Measurements from ENCODE around the gene PRKCE. TPM values are rescaled to one million over a fixed set of nuclear protein-coding genes. Genes with fewer than 3 reads are reported as not detected.

Gene PRKCE
- polyA plus RNA-seq, 3 donors, result 1.3 to 7.7 (median 2.3) TPM

- Histone ChIP-seq H3K27me3 (ENCODE audit: control insufficient read depth in 2 of 2, insufficient read depth in 2 of 2, low read length in 2 of 2) (peaks cover 0 to 4% of the 10 kb centered on the region in 2 donors), H3K4me2 (replicated peaks; ENCODE audit: extremely low read depth, low read length, poor library complexity, severe bottlenecking) (no peak overlapping the region), H3K36me3 (replicated peaks in 1 of 2; ENCODE audit: control insufficient read depth in 1 of 2, insufficient read depth in 2 of 2, low read length in 2 of 2) (no peaks in the 10 kb centered on the region), H3K4me1 (ENCODE audit: control insufficient read depth in 1 of 2, insufficient read depth in 2 of 2, low read length in 2 of 2) (peaks cover 28 to 30% of the 10 kb centered on the region in 2 donors), H3K4me3 (replicated peaks in 1 of 3; ENCODE audit: low read depth in 2 of 3, low read length in 3 of 3) (no peak overlapping the region), H3K9ac (ENCODE audit: insufficient read depth, low read length, poor library complexity, severe bottlenecking) (no peak overlapping the region), H2AFZ (ENCODE audit: insufficient read depth, low read depth, low read length, poor library complexity, severe bottlenecking) (no peak overlapping the region), H3K9me3 (replicated peaks in 1 of 2; ENCODE audit: control insufficient read depth in 1 of 2, insufficient read depth in 1 of 2, low read length in 2 of 2) (no peaks in the 10 kb centered on the region), H4K20me1 (ENCODE audit: insufficient read depth, low read length) (peaks cover 17% of the 10 kb centered on the region), H3K27ac (ENCODE audit: low read depth in 1 of 2, low read length in 2 of 2) (no peak overlapping the region), H3K79me2 (ENCODE audit: insufficient read depth, low read length) (peaks cover 18% of the 10 kb centered on the region)
- H3K4me1 Mint-ChIP-seq, result peaks cover 35% of the 10 kb centered on the region
- no peaks in the 10 kb centered on the region for H3K36me3 Mint-ChIP-seq
- no peak overlapping the region for H3K4me3 Mint-ChIP-seq
- TF ChIP-seq CTCF (IDR thresholded peaks at IDR 0.05), result no peak
- H3K27me3 Mint-ChIP-seq (ENCODE audit: low read depth in 3 of 3), result peaks cover 3 to 14% (median 10%) of the 10 kb centered on the region in 3 donors
- DNase-seq, result no peak
- intact Hi-C loops (cut with micrococcal nuclease), result no loop called here
- WGBS (ENCODE audit: insufficient coverage), result 100% methylated on average over 1 of the region's 2 CpGs
- peaks cover 0 to 5% (median 2%) of the 10 kb centered on the region in 7 donors for H3K9me3 Mint-ChIP-seq
- no peak overlapping the region for H3K27ac Mint-ChIP-seq
These were observed 2.8 kb upstream of the PRKCE start for GRCh38 chr2:45648636-45649035.

GRCh38 chr2:45649462-45649857 lies 2.0 kb upstream of the PRKCE start:
- no peaks in the 10 kb centered on the region for H3K27me3 ChIP-seq (ENCODE audit: control insufficient read depth in 2 of 2, insufficient read depth in 2 of 2, low read length in 2 of 2)
- peaks cover 3 to 12% (median 4%) of the 10 kb centered on the region in 3 donors for H3K27me3 Mint-ChIP-seq (ENCODE audit: low read depth in 3 of 3)
- H3K4me1 Mint-ChIP-seq, result peaks cover 39% of the 10 kb centered on the region
- whole genome bisulfite sequencing (ENCODE audit: insufficient coverage), result 4% methylated on average over 4 of the region's 10 CpGs
- peaks cover 28 to 30% of the 10 kb centered on the region in 2 donors for H3K4me1 ChIP-seq (ENCODE audit: control insufficient read depth in 1 of 2, insufficient read depth in 2 of 2, low read length in 2 of 2)
- no peaks in the 10 kb centered on the region for H3K9me3 ChIP-seq (replicated peaks in 1 of 2; ENCODE audit: control insufficient read depth in 1 of 2, insufficient read depth in 1 of 2, low read length in 2 of 2)
- H3K4me3 ChIP-seq (replicated peaks in 1 of 3; ENCODE audit: low read depth in 2 of 3, low read length in 3 of 3), result peak overlapping the region; percentile 83 to 91 (median 85)
- H3K79me2 ChIP-seq (ENCODE audit: insufficient read depth, low read length), result peaks cover 26% of the 10 kb centered on the region
- H3K9me3 Mint-ChIP-seq, result peaks cover 0 to 5% (median 2%) of the 10 kb centered on the region in 7 donors
- peaks cover 25% of the 10 kb centered on the region for H4K20me1 ChIP-seq (ENCODE audit: insufficient read depth, low read length)
- TF ChIP-seq CTCF (IDR thresholded peaks at IDR 0.05), result no peak
- peaks cover 3 to 6% of the 10 kb centered on the region in 2 donors for H3K36me3 Mint-ChIP-seq
- peak overlapping the region; percentile 85 for H3K4me2 ChIP-seq (replicated peaks; ENCODE audit: extremely low read depth, low read length, poor library complexity, severe bottlenecking)
- no peaks in the 10 kb centered on the region for H3K36me3 ChIP-seq (replicated peaks in 1 of 2; ENCODE audit: control insufficient read depth in 1 of 2, insufficient read depth in 2 of 2, low read length in 2 of 2)
- H3K27ac Mint-ChIP-seq, result peak overlapping the region in 5 of 7 donors; percentile 60 to 95 (median 91)
- peak overlapping the region; percentile 92 for H3K9ac ChIP-seq (ENCODE audit: insufficient read depth, low read length, poor library complexity, severe bottlenecking)
- intact Hi-C loops (cut with micrococcal nuclease), result no loop called here
- peak overlapping the region; percentile 79 for H2AFZ ChIP-seq (ENCODE audit: insufficient read depth, low read depth, low read length, poor library complexity, severe bottlenecking)
- peak in 1 of 3 donors; percentile 7 for DNase-seq
- H3K4me3 Mint-ChIP-seq, result peak overlapping the region; percentile 89 to 98
- H3K27ac ChIP-seq (ENCODE audit: low read depth in 1 of 2, low read length in 2 of 2), result peak overlapping the region in 1 of 2 donors; percentile 86
